Stimulated activated naive CD8-positive, alpha-beta T cell treated with anti-CD3 and anti-CD28 coated beads, Interleukin-15, Interleukin-2, amounts not matched to agents 100 U/mL and 50 U/mL, for 24 hours (primary cell): Measurements from ENCODE around the gene SMIM8.

Experiments
- ATAC-seq: fragments of 150-1000 bp; cut with Tn5 transposase; one replicate; pipeline ENCODE4 v1.10.0; 2021
- DNase-seq: peaks from one replicate; pipeline ENCODE4 v3.0.0; 2021

Gene SMIM8

GRCh38 chr6:87336367-87336766 is 14.0 kb downstream of the SMIM8 start:
- DNase-seq (no peak), ATAC-seq (no peak)

- DNase-seq (no peak), ATAC-seq (no peak)
Observed at GRCh38 chr6:87340230-87340629, 17.8 kb downstream of the SMIM8 start.

- ATAC-seq (no peak), DNase-seq (no peak)
Observed at GRCh38 chr6:87341158-87341557, 18.8 kb downstream of the SMIM8 start.

- ATAC-seq (no peak), DNase-seq (no peak)
Observed at GRCh38 chr6:87341899-87342298, 19.5 kb downstream of the SMIM8 start.

- DNase-seq (no peak), ATAC-seq (no peak)
Observed at GRCh38 chr6:87342829-87343228, 20.4 kb downstream of the SMIM8 start.

GRCh38 chr6:87344731-87345130 is 22.3 kb downstream of the SMIM8 start, which contains the start of gene C6orf163:
TSS of gene C6orf163 (plus strand) at chr6:87344813. CDS start at chr6:87345100, 287 bp downstream.
- DNase-seq (no peak), ATAC-seq (no peak)

DNA sequence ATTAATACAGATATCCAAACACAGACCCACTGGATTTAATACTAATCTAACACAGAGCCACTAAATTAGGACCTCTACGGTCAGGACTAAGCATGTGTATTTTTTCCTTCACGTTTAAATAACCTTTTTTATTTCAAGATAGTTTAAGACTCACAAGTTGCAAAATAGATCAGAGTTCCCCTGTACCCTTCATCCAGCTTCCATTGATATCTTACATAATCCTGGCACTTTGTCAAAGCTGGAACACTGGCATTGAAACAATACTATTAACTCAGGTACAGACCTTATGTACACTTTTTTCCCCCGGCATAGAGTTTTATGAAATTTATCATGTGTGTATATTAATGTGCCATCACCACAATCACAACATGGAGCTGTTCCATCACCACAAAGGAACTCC is 24.3 kb downstream of the SMIM8 start:
- ATAC-seq, result no peak
- no peak for DNase-seq

DNA sequence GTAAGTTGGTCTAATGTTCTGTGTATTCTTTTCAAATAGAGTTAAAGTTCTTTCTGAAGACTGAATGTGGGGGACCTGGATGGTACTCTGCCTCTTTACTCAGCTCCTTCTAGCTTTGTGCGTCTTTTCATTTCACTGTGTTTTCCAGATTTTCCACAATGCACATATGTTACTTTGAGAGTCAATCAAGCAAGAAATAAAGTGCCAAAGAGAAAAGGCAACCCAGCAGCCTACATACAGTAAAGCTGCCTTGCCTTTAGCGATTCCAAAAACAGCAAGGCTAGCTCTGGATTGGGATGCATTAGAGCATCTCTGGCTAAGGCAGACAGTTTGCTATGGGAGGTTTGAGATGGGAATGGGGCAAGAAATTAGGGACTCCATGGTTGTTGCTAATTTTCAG is 27.5 kb downstream of the SMIM8 start:
- ATAC-seq (no peak), DNase-seq (no peak)

DNA sequence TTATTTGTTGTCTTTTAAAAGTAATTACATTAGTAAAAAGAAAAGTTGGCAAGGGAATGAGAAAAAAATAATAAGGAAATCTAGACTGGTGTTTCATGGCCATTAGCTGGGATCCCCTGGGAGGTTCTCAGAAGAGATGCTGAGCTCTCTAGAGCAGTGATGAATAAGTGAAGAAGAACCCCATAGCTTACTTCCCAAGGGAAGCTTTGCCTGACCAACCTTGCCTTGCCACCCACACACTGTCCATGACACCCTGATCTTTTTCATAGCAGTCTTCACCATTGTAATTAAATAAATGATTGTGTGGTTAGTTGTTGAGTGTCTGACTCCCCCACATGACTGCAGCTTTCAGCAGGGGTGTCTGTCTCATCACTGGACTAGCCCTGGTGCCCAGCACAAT is 28.1 kb downstream of the SMIM8 start:
- ATAC-seq, result no peak
- no peak for DNase-seq

GRCh38 chr6:87351583-87351982 is 29.2 kb downstream of the SMIM8 start:
- DNase-seq (no peak), ATAC-seq (no peak)

DNA sequence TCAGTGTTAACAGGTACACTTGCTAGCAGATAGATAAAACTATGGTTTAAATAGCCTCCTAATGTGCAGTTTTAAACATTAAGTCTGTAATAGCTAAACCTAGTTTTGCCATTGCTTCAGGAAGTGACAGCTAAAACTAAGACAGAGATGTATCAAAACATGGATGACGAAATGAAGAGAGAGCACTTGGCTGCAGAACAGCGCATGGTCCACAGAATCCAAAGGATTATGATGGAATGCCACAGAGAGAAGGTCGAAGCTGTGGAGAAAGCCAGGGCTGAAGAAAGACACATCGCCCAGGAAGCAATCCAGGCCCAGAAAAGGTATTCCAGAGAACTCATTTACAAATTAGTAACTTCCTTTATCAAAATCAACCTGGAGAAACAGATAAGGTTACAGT is 33.8 kb downstream of the SMIM8 start:
- no peak for ATAC-seq
- DNase-seq, result no peak

DNA sequence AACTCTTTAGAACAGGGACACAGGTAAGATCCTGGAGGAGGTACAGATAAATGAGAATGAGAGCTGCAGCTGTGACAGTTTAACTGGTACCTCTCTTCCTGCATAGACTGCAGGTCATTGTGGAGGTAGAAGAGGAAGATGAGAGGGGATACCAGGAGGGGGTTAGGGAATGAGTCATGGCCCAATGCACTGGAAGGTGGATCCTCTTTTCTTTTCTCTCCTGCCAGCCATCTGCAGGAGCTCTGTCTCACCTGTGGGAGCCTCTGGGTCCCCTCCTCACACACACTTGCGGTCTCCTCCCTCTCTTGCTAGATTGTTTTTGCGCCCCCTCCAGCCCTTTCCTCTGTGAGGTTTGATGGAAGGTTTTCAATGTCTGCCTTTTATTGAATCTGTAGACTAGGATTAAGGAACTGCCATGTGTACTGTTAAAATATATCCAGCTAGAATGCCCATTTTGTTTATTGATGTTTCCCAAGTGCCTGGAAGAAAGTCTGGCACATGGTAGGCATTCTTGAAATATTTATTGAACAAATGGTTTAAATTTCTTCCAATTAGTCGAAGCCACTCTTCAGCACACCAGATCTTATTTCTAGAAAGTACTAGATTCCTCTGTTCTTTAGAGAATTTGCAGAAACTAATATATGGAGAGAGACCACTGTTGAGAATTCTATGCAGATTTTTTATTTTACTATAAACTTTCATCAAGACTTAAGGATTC is 35.2 kb downstream of the SMIM8 start:
- ATAC-seq, result no peak

GRCh38 chr6:87364602-87365252 is 42.3 kb downstream of the SMIM8 start:
- DNase-seq (no peak), ATAC-seq (no peak)

More for the DNA sequence above, 35.2 kb downstream of the SMIM8 start:
- DNase-seq, result no peak

GRCh38 chr6:87366072-87366827 is 43.9 kb downstream of the SMIM8 start:
- no peak for DNase-seq

DNA sequence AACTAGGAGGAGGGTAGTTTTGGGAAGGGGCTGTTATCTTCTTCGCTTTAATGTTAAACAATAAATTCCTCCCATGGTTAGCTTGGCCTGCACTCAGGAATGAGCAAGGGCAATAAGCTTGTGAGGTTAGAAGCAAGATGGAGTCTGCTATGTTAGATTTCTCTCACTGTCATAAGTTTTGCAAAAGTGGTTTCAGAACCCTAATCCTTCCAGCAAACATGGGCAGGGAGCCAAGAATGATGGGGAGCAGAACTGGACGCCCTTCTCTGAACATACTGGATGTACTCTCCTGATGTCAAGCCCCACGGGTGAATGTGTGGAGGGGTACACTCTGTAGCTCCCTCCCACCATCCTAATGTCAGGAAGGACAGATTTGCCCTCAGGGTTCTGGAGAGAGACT is 44.5 kb downstream of the SMIM8 start:
- ATAC-seq, result no peak
- DNase-seq, result no peak

More at GRCh38 chr6:87366072-87366827, 43.9 kb downstream of the SMIM8 start:
- ATAC-seq, result no peak

DNA sequence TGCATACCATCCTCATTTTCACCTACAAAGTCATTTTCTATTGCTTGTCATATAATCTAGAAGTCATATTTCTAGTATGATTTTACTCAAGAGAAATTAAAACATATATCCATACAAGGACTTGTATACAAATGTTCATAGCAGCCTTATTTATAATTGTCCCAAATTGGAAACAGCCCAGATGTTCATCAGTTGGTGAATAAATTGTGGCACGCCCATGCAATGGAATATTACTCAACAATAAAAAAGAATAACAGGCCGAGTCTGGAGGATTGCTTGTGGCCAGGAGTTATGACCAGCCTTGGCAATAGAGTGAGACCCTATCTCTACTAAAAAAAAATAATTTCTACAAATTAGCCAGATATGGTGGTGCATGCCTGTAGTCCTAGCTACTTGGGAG is 51.0 kb downstream of the SMIM8 start:
- DNase-seq, result no peak
- ATAC-seq, result no peak

- ATAC-seq (no peak), DNase-seq (no peak)
Observed at GRCh38 chr6:87375315-87375714, 52.9 kb downstream of the SMIM8 start.

GRCh38 chr6:87376643-87377042 is 54.3 kb downstream of the SMIM8 start:
- DNase-seq, result no peak
- no peak for ATAC-seq

DNA sequence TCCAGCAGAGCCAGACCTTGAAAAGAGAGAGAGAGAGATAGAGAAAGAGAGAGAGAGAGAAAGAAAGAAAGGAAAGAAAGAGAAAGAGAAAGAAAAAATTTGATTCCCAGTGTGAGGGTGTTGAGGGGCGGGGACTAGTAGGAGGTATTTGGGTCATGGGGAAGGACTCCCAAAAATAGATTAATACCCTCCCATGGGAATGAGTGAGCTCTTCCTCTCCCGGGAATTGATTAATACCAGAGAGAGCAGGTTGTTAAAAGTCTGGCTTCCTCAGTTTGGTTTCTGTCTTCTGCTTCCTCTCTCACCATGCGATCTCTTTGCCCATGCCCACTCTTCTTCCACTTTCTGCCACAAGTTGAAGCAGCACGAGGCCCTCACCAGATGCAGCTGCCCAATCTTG is 56.6 kb downstream of the SMIM8 start:
- no peak for DNase-seq
- no peak for ATAC-seq

DNA sequence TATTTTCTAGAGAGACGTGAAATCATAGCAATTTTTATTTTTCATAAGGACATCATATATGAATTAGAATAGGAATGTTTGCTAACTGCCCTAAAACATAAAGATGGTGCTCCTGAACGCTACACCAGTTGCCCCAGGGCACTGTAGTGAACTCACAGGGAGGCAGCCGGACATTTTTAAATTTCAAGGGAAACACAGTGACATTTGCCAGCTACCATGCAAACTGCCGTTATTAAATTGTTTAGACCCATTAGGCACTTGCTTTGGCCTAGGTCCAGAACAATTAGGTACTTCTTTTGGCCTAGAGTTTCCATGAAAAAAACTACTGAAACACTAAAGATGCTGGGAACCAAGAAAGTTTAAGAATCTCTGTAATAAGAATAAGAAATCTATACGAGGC is 60.5 kb downstream of the SMIM8 start:
- no peak for DNase-seq
- ATAC-seq, result no peak

DNA sequence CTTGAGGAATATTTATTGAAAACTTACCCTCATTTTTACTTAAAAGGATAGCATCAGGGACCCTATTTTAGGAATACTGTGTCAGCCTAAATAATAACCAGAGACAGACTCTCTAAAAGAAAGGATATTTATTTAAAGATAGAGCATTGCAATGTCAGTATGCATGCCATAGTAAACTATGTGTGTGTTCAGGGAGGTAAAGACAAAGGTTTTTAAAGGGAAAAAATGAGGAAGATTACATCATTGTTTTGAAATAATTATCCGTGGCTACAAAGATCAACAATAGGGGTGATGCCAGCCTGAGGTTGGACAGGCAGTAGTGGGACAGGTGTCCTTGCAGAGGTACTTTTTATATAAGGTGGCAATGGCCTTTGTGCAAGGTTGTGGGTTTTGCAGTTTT is 61.6 kb downstream of the SMIM8 start:
- no peak for DNase-seq
- no peak for ATAC-seq

GRCh38 chr6:87384449-87384848 is 62.1 kb downstream of the SMIM8 start:
- no peak for DNase-seq
- no peak for ATAC-seq

DNA sequence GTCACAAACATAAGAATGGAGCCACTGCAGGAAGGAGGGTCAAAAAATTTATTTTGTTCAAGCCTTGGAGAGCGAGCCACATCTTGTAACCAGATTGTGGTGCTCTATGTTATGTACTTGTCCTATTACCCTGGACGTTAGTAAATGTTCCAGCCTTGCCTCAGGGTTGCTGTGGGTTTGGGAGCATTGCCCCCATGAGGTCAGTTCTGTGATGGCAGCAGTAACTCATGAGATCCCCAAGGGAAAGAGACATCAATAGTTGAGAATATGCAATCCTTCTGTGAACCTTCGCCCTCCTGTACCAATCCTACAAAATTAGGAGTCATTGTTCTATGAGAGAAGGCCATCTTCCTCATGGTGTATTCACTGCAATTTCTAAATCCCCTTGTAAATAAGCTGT is 68.9 kb downstream of the SMIM8 start:
- DNase-seq, result no peak

More for the DNA sequence above, 68.9 kb downstream of the SMIM8 start:
- ATAC-seq, result no peak
